Left ventricle myocardium superior (tissue), 1 donor: ENCODE data around the gene IFI30. TPM values are rescaled to one million over a fixed set of nuclear protein-coding genes. Genes with fewer than 3 reads are reported as not detected.
"Not testable (repeated sequence)": the region's sequence is repeated elsewhere in the genome, so short reads cannot be mapped to it uniquely, and the experiment has no call there.

Experiments used
- ATAC-seq: fragments of 200-7000 bp; cut with Tn5 transposase; one replicate; pipeline ENCODE4 v1.9.1; 2020; ENCODE audit warnings: mild to moderate bottlenecking, moderate library complexity
- DNase-seq: peaks from one replicate; pipeline ENCODE4 v3.0.0-alpha.2; 2020
- intact Hi-C: fragments of 100-400 bp; cut with micrococcal nuclease; formaldehyde crosslinking; loops from one replicate; pipeline ENCODE4 v1.11.0; 2022
- total RNA-seq: library from RNA; stranded (reverse); fragmentation: NEBNext Ultra II Directional; extraction: Animal tissue kit (Norgen Biotek cat#: 25700); gene quantifications from one replicate; pipeline ENCODE4 v1.2.1, GENCODE V29; 2021
- donor health status: DM: no; HTN: yes; CAD: no; lungs with severe emphysema.

The IFI30 gene
- total RNA-seq, 1 donor from 2014 or later = 20.6 TPM

GRCh38 chr19:18150776-18151624, 22.6 kb upstream of the IFI30 start:
- ATAC-seq (no peak), DNase-seq (no peak)
- intact Hi-C loops = no loop called here

- ATAC-seq = peak; percentile 74
- peak; percentile 98 for DNase-seq
- intact Hi-C loops = no loop called here
Observed at GRCh38 chr19:18152442-18152816, 21.2 kb upstream of the IFI30 start.

GRCh38 chr19:18152817-18153555, 20.6 kb upstream of the IFI30 start, which contains the start of gene PIK3R2:
TSS of gene PIK3R2 (plus strand) at chr19:18153163. CDS start at chr19:18155880, 2,717 bp downstream.
- intact Hi-C loops = no loop called here
- DNase-seq (peak; percentile 100), ATAC-seq (peak; percentile 89)

- ATAC-seq = no peak
- intact Hi-C loops = no loop called here
Observed at GRCh38 chr19:18153556-18154134, 20.0 kb upstream of the IFI30 start.

GRCh38 chr19:18155095-18156087, 18.2 kb upstream of the IFI30 start:
- DNase-seq (no peak), ATAC-seq (no peak)
- intact Hi-C loops = no loop called here

More at GRCh38 chr19:18153556-18154134, 20.0 kb upstream of the IFI30 start:
- no peak for DNase-seq

- intact Hi-C loops = no loop called here
- DNase-seq (no peak), ATAC-seq (no peak)
Observed at GRCh38 chr19:18156268-18156667, 17.3 kb upstream of the IFI30 start.

- ATAC-seq (peak; percentile 25), DNase-seq (peak; percentile 93)
- intact Hi-C loops = no loop called here
Observed at GRCh38 chr19:18156841-18157464, 16.7 kb upstream of the IFI30 start.

GRCh38 chr19:18157465-18158063, 16.0 kb upstream of the IFI30 start:
- intact Hi-C loops = no loop called here
- DNase-seq (no peak), ATAC-seq (no peak)

GRCh38 chr19:18158467-18158866, 15.1 kb upstream of the IFI30 start:
- ATAC-seq = no peak
- intact Hi-C loops = no loop called here
- DNase-seq = no peak

GRCh38 chr19:18159059-18159616, 14.5 kb upstream of the IFI30 start:
- DNase-seq, intact Hi-C loops, ATAC-seq: not testable (repeated sequence)

- no peak for ATAC-seq
- intact Hi-C loops = no loop called here
Observed at GRCh38 chr19:18159810-18160209, 13.8 kb upstream of the IFI30 start.

GRCh38 chr19:18160493-18160970, 13.1 kb upstream of the IFI30 start:
- ATAC-seq (peak; percentile 54), DNase-seq (peak; percentile 47)
- intact Hi-C loops = no loop called here

More at GRCh38 chr19:18159810-18160209, 13.8 kb upstream of the IFI30 start:
- DNase-seq = no peak

GRCh38 chr19:18160971-18161635, 12.5 kb upstream of the IFI30 start:
- peak; percentile 74 for ATAC-seq
- peak; percentile 89 for DNase-seq
- intact Hi-C loops = no loop called here

- DNase-seq (no peak), ATAC-seq (no peak)
Observed at GRCh38 chr19:18161636-18162002, 12.0 kb upstream of the IFI30 start.

GRCh38 chr19:18164072-18164471, 9.5 kb upstream of the IFI30 start:
- intact Hi-C loops = no loop called here

More at GRCh38 chr19:18161636-18162002, 12.0 kb upstream of the IFI30 start:
- intact Hi-C loops = no loop called here

GRCh38 chr19:18165794-18166544, 7.6 kb upstream of the IFI30 start:
- no peak for ATAC-seq
- intact Hi-C loops = no loop called here
- DNase-seq = no peak

More at GRCh38 chr19:18164072-18164471, 9.5 kb upstream of the IFI30 start:
- DNase-seq = no peak
- ATAC-seq = no peak
